SK-N-SH (cell line): ENCODE results near the gene OR5I1. TPM values are rescaled to one million over a fixed set of nuclear protein-coding genes. Genes with fewer than 3 reads are reported as not detected.

ENCODE experiments used
- CTCF ChIA-PET: fragments of 300-600, 350-600 bp; formaldehyde crosslinking; extraction: SDS; loops from one replicate; lab custom pipeline; 2021; lab: Yijun Ruan, JAX
- POLR2A ChIA-PET: fragments of 350-600 bp; sonication (Branson Sonifier 250); formaldehyde crosslinking; extraction: SDS; loops from one replicate; lab custom pipeline; 2020; ENCODE audit warnings: antibody characterized with exemption, inconsistent platforms; lab: Yijun Ruan, JAX
- DNase-seq: peaks from one replicate; pipeline ENCODE4 v3.0.0; 2012
- H2AFZ ChIP-seq: fragments of 200-600 bp; sonication (generic); 2 replicates; pipeline ENCODE4 v1.8.1; 2016; ENCODE audit warnings: antibody characterized with exemption, mild to moderate bottlenecking, low read depth
- H3F3A ChIP-seq: fragments of 200-600 bp; sonication (generic); replicated peaks from 2 replicates; pipeline ENCODE3; 2016; ENCODE audit warnings: antibody characterized with exemption, mild to moderate bottlenecking; ENCODE audit not compliant: insufficient read depth
- H3K27ac ChIP-seq, 2 experiments: fragments of 200-500 bp in 1 of 2; fragments of 200-600 bp in 1 of 2; sonication (Bioruptor generic) in 1 of 2; sonication (generic), shearing (Covaris generic) in 1 of 2; 2 replicates each; pipeline versions ENCODE4 v1.5.1 to v1.6.1; 2014 to 2016; ENCODE audit warnings: low read depth in 2 of 2, inconsistent platforms in 1 of 2, low read length in 1 of 2, mild to moderate bottlenecking in 1 of 2, mixed read lengths in 1 of 2
- H3K27me3 ChIP-seq: fragments of 200-600 bp; sonication (generic), shearing (Covaris generic); 2 replicates; pipeline ENCODE4 v1.6.1; 2016; ENCODE audit warnings: mixed run types; ENCODE audit not compliant: insufficient read depth
- H3K36me3 ChIP-seq, 2 experiments: fragments of 200-500 bp in 1 of 2; fragments of 200-600 bp in 1 of 2; sonication (Bioruptor generic) in 1 of 2; sonication (generic) in 1 of 2; replicated peaks in 1 of 2; 2 replicates each; pipeline versions ENCODE3 to v1.5.1; 2014 to 2016; ENCODE audit warnings: low read length in 1 of 2, mild to moderate bottlenecking in 1 of 2; ENCODE audit not compliant: insufficient read depth in 2 of 2, control insufficient read depth in 1 of 2
- H3K4me1 ChIP-seq, 2 experiments: fragments of 200-500 bp in 1 of 2; fragments of 200-600 bp in 1 of 2; sonication (Bioruptor generic) in 1 of 2; sonication (generic), shearing (Covaris generic) in 1 of 2; 2 replicates each; pipeline versions ENCODE4 v1.5.1 to v1.6.1; 2014 to 2016; ENCODE audit warnings: low read depth in 1 of 2, low read length in 1 of 2, mixed run types in 1 of 2; ENCODE audit not compliant: insufficient read depth in 2 of 2, control insufficient read depth in 1 of 2
- H3K4me2 ChIP-seq: fragments of 200-600 bp; sonication (generic), shearing (Covaris generic); 2 replicates; pipeline ENCODE4 v1.6.1; 2017; ENCODE audit warnings: mixed run types
- H3K4me3 ChIP-seq, 2 experiments: fragments of 200-500 bp in 1 of 2; fragments of 200-600 bp in 1 of 2; sonication (Bioruptor generic) in 1 of 2; sonication (generic), shearing (Covaris generic) in 1 of 2; 2 replicates each; pipeline versions ENCODE4 v1.5.1 to v1.8.1; 2014 to 2016; ENCODE audit warnings: low read depth in 2 of 2, inconsistent platforms in 1 of 2, low read length in 1 of 2, mild to moderate bottlenecking in 1 of 2, mixed read lengths in 1 of 2, moderate library complexity in 1 of 2
- H3K79me2 ChIP-seq: fragments of 200-600 bp; sonication (generic); 2 replicates; pipeline ENCODE4 v1.8.1; 2017; ENCODE audit warnings: mild to moderate bottlenecking; ENCODE audit not compliant: insufficient read depth
- H3K9ac ChIP-seq: fragments of 200-600 bp; sonication (generic); 2 replicates; pipeline ENCODE4 v1.6.1; 2017; ENCODE audit warnings: mixed run types
- H3K9me2 ChIP-seq: fragments of 200-600 bp; sonication (generic); 2 replicates; pipeline ENCODE4 v1.6.1; 2017; ENCODE audit warnings: mixed run types
- H3K9me3 ChIP-seq: fragments of 200-600 bp; sonication (generic); 2 replicates; pipeline ENCODE4 v1.6.1; 2017; ENCODE audit warnings: mixed run types, mild to moderate bottlenecking, moderate library complexity
- H4K20me1 ChIP-seq: fragments of 200-600 bp; sonication (generic); 2 replicates; pipeline ENCODE4 v1.6.1; 2017; ENCODE audit warnings: mild to moderate bottlenecking, mixed run types; ENCODE audit not compliant: insufficient read depth
- CHD2 ChIP-seq: fragments of 150-350 bp; IDR thresholded peaks from 2 replicates; pipeline ENCODE4 v1.6.1; 2018; ENCODE audit warnings: low read length; ENCODE audit not compliant: partially characterized antibody
- EZH2phosphoT487 ChIP-seq: fragments of 200-600 bp; sonication (generic); IDR thresholded peaks from 2 replicates; pipeline ENCODE4 v1.6.1; 2017; ENCODE audit warnings: low read depth, mixed run types, mild to moderate bottlenecking, antibody characterized with exemption, moderate library complexity, borderline replicate concordance
- FOSL2 ChIP-seq: IDR thresholded peaks from 2 replicates; pipeline ENCODE4 v1.4.0; 2012; ENCODE audit warnings: low read depth, mild to moderate bottlenecking, moderate library complexity, borderline replicate concordance
- FOXJ3 ChIP-seq: sonication (generic); formaldehyde crosslinking; IDR thresholded peaks from 2 replicates; pipeline ENCODE4 v1.5.1; 2020; ENCODE audit warnings: mild to moderate bottlenecking, missing genetic modification reagents
- FOXM1 ChIP-seq: IDR thresholded peaks from 2 replicates; pipeline ENCODE4 v1.4.0; 2012; ENCODE audit warnings: low read depth, mild to moderate bottlenecking
- JUND ChIP-seq: IDR thresholded peaks from 2 replicates; pipeline ENCODE4 v1.4.0; 2012
- MEF2A ChIP-seq: IDR thresholded peaks from 2 replicates; pipeline ENCODE4 v1.4.0; 2012; ENCODE audit warnings: low read depth, borderline replicate concordance
- MXI1 ChIP-seq: IDR thresholded peaks from 2 replicates; pipeline ENCODE4 v1.6.1; 2012; ENCODE audit warnings: mild to moderate bottlenecking, low read depth, low read length, improper control_type of control experiment
- PBX3 ChIP-seq: IDR thresholded peaks from 2 replicates; pipeline ENCODE4; 2012
- POLR2AphosphoS5 ChIP-seq: IDR thresholded peaks from 2 replicates; pipeline ENCODE4 v1.6.1; 2012; ENCODE audit warnings: low read depth, low read length
- RAD21 ChIP-seq: IDR thresholded peaks from 2 replicates; pipeline ENCODE4 v1.6.1; 2012; ENCODE audit warnings: mild to moderate bottlenecking, low read length
- RCOR1 ChIP-seq: fragments of 150-350 bp; IDR thresholded peaks from 2 replicates; pipeline ENCODE4 v1.6.1; 2017; ENCODE audit warnings: antibody characterized with exemption, low read length
- RXRA ChIP-seq: IDR thresholded peaks from 2 replicates; pipeline ENCODE4 v1.4.0; 2012; ENCODE audit warnings: low read depth, mild to moderate bottlenecking, borderline replicate concordance
- SIN3A ChIP-seq: IDR thresholded peaks from 2 replicates; pipeline ENCODE4 v1.6.1; 2012; ENCODE audit warnings: low read depth, mild to moderate bottlenecking, low read length, moderate library complexity, borderline replicate concordance
- SMC3 ChIP-seq: IDR thresholded peaks from 2 replicates; pipeline ENCODE4 v1.6.1; 2012; ENCODE audit warnings: low read depth, low read length, improper control_type of control experiment
- TAF1 ChIP-seq: IDR thresholded peaks from 2 replicates; pipeline ENCODE4 v1.6.1; 2012; ENCODE audit warnings: low read depth, mild to moderate bottlenecking, low read length, moderate library complexity, borderline replicate concordance
- TEAD4 ChIP-seq: IDR thresholded peaks from 2 replicates; pipeline ENCODE4 v1.4.0; 2012; ENCODE audit warnings: mild to moderate bottlenecking, borderline replicate concordance; ENCODE audit not compliant: insufficient read depth
- USF1 ChIP-seq: IDR thresholded peaks from 2 replicates; pipeline ENCODE4 v1.4.0; 2012; ENCODE audit warnings: low read depth, borderline replicate concordance
- YY1 ChIP-seq: IDR thresholded peaks from 2 replicates; pipeline ENCODE4 v1.4.0; 2012; ENCODE audit warnings: low read depth, mild to moderate bottlenecking
- WGBS: methylation state at CpG from one replicate; pipeline ENCODE4 v1.1.6; 2017; ENCODE audit warnings: low lambda C conversion rate; 5-methylcytosine and 5-hydroxymethylcytosine counted together
- polyA plus RNA-seq, 3 experiments: library from polyadenylated mRNA; depleted of rRNA; stranded (reverse); fragments of >200 nt; gene quantifications; 2 replicates each; pipeline ENCODE4 v1.2.3, GENCODE V29; 2012
- TF ChIP-seq, protein P1 (sequence below): IDR thresholded peaks from 2 replicates; pipeline ENCODE4 v1.4.0; 2012; ENCODE audit warnings: low read depth, borderline replicate concordance
- TF ChIP-seq, protein P2 (sequence below): IDR thresholded peaks from 2 replicates; pipeline ENCODE4 v1.6.1; 2012; ENCODE audit warnings: mild to moderate bottlenecking, low read depth, low read length, moderate library complexity

OR5I1 gene
- polyA plus RNA-seq, 1 of the 3 experiments (the other 2 are of a cell fraction): not detected

GRCh38 chr11:55970935-55971334, 34.7 kb upstream of the OR5I1 start:
- Histone ChIP-seq H3K27ac (no peak overlapping the region), H4K20me1 (no peaks in the 10 kb centered on the region), H3K9ac (no peak overlapping the region), H3F3A (no peaks in the 10 kb centered on the region), H3K79me2 (no peaks in the 10 kb centered on the region), H2AFZ (no peak overlapping the region), H3K4me1 (no peaks in the 10 kb centered on the region), H3K9me2 (no peaks in the 10 kb centered on the region), H3K4me2 (no peak overlapping the region), H3K9me3 (no peaks in the 10 kb centered on the region), H3K27me3 (no peaks in the 10 kb centered on the region), H3K36me3 (no peaks in the 10 kb centered on the region), H3K4me3 (no peak overlapping the region)
- no peak for TF ChIP-seq SMC3
- no peak for TF ChIP-seq RCOR1
- TF ChIP-seq FOSL2: no peak
- no peak for TF ChIP-seq SIN3A
- no peak for TF ChIP-seq RXRA
- no peak for TF ChIP-seq MEF2A
- no peak for TF ChIP-seq YY1
- ChIA-PET POLR2A (no interaction called here), CTCF (no interaction called here)
- 0% methylated on average over 1 of the region's 3 CpGs for WGBS
- no peak for DNase-seq

- no peak within 1 kb of the TSS for H3K9ac ChIP-seq
- H3K4me1 ChIP-seq: no peaks in the 10 kb centered on the region
- 0% methylated on average over 2 of the region's 2 CpGs for WGBS
- no peaks in the 10 kb centered on the region for H3K79me2 ChIP-seq
- no peaks in the 10 kb centered on the region for H3K36me3 ChIP-seq
- no peak within 1 kb of the TSS for H3K4me2 ChIP-seq
- no peaks in the 10 kb centered on the region for H4K20me1 ChIP-seq
- TF ChIP-seq CHD2: no peak
- TF ChIP-seq PBX3: no peak
- TF ChIP-seq RAD21: no peak
- no peak for TF ChIP-seq SIN3A
- no peak for TF ChIP-seq FOXJ3 (CRISPR knock-in tag)
- TF ChIP-seq EZH2phosphoT487: no peak
- no peak for TF ChIP-seq JUND
- TF ChIP-seq, protein P1, sequence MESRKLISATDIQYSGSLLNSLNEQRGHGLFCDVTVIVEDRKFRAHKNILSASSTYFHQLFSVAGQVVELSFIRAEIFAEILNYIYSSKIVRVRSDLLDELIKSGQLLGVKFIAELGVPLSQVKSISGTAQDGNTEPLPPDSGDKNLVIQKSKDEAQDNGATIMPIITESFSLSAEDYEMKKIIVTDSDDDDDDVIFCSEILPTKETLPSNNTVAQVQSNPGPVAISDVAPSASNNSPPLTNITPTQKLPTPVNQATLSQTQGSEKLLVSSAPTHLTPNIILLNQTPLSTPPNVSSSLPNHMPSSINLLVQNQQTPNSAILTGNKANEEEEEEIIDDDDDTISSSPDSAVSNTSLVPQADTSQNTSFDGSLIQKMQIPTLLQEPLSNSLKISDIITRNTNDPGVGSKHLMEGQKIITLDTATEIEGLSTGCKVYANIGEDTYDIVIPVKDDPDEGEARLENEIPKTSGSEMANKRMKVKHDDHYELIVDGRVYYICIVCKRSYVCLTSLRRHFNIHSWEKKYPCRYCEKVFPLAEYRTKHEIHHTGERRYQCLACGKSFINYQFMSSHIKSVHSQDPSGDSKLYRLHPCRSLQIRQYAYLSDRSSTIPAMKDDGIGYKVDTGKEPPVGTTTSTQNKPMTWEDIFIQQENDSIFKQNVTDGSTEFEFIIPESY: no peak
- TF ChIP-seq FOXM1: no peak
- TF ChIP-seq, protein P2, sequence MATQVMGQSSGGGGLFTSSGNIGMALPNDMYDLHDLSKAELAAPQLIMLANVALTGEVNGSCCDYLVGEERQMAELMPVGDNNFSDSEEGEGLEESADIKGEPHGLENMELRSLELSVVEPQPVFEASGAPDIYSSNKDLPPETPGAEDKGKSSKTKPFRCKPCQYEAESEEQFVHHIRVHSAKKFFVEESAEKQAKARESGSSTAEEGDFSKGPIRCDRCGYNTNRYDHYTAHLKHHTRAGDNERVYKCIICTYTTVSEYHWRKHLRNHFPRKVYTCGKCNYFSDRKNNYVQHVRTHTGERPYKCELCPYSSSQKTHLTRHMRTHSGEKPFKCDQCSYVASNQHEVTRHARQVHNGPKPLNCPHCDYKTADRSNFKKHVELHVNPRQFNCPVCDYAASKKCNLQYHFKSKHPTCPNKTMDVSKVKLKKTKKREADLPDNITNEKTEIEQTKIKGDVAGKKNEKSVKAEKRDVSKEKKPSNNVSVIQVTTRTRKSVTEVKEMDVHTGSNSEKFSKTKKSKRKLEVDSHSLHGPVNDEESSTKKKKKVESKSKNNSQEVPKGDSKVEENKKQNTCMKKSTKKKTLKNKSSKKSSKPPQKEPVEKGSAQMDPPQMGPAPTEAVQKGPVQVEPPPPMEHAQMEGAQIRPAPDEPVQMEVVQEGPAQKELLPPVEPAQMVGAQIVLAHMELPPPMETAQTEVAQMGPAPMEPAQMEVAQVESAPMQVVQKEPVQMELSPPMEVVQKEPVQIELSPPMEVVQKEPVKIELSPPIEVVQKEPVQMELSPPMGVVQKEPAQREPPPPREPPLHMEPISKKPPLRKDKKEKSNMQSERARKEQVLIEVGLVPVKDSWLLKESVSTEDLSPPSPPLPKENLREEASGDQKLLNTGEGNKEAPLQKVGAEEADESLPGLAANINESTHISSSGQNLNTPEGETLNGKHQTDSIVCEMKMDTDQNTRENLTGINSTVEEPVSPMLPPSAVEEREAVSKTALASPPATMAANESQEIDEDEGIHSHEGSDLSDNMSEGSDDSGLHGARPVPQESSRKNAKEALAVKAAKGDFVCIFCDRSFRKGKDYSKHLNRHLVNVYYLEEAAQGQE: no peak
- TF ChIP-seq FOSL2: no peak
- TF ChIP-seq USF1: no peak
- TF ChIP-seq POLR2AphosphoS5: no peak
- TF ChIP-seq YY1: no peak
- no peak for TF ChIP-seq TEAD4
- no peak for TF ChIP-seq MXI1
- TF ChIP-seq TAF1: no peak
- no peak within 1 kb of the TSS for H3K4me3 ChIP-seq
- no peak within 1 kb of the TSS for H2AFZ ChIP-seq
- no peak within 1 kb of the TSS for H3K27ac ChIP-seq
- ChIA-PET POLR2A (no interaction called here), CTCF (no interaction called here)
- H3K9me2 ChIP-seq: no peaks in the 10 kb centered on the region
- no peaks in the 10 kb centered on the region for H3K9me3 ChIP-seq
- no peaks in the 10 kb centered on the region for H3K27me3 ChIP-seq
- no peaks in the 10 kb centered on the region for H3F3A ChIP-seq
- DNase-seq: no peak
Observed at GRCh38 chr11:55969845-55970244, 33.6 kb upstream of the OR5I1 start, which contains the start of gene OR10AG1. TSS of gene OR10AG1 (minus strand) at chr11:55969945. CDS start at chr11:55969907, 38 bp downstream.
